GM23338 (cell line): Measurements from ENCODE around the gene AKAP17A. TPM values are rescaled to one million over a fixed set of nuclear protein-coding genes. Genes with fewer than 3 reads are reported as not detected.

Experiments used
- ATAC-seq: fragments of 200-7000 bp; cut with Tn5 transposase; 3 replicates; pipeline ENCODE4 v1.9.1; 2020
- DNase-seq: peaks from one replicate; pipeline ENCODE4 v3.0.0-alpha.2; 2015; ENCODE audit warnings: low spot score
- H2AFZ ChIP-seq: fragments of 200-600 bp; sonication (generic); 2 replicates; pipeline ENCODE4 v1.8.0; 2016; ENCODE audit warnings: antibody characterized with exemption, mild to moderate bottlenecking, moderate library complexity
- H3F3A ChIP-seq: fragments of 200-600 bp; sonication (generic); replicated peaks from 2 replicates; pipeline ENCODE4 v1.8.0; 2017; ENCODE audit warnings: antibody characterized with exemption, mixed run types, low read depth
- H3K27ac ChIP-seq: fragments of 200-600 bp; sonication (generic); 2 replicates; pipeline ENCODE4 v1.6.1; 2016; ENCODE audit warnings: low read depth
- H3K27me3 ChIP-seq: fragments of 200-600 bp; sonication (generic); 2 replicates; pipeline ENCODE4 v1.8.0; 2016; ENCODE audit warnings: mild to moderate bottlenecking, mixed run types, moderate library complexity; ENCODE audit not compliant: insufficient read depth
- H3K36me3 ChIP-seq: fragments of 200-600 bp; sonication (generic); 2 replicates; pipeline ENCODE4 v1.8.0; 2016; ENCODE audit warnings: mild to moderate bottlenecking; ENCODE audit not compliant: insufficient read depth
- H3K4me1 ChIP-seq: fragments of 200-600 bp; sonication (generic); 2 replicates; pipeline ENCODE4 v1.8.0; 2016; ENCODE audit warnings: mild to moderate bottlenecking, moderate library complexity; ENCODE audit not compliant: insufficient read depth
- H3K4me2 ChIP-seq: fragments of 200-600 bp; sonication (generic); 2 replicates; pipeline ENCODE4 v1.7.1; 2017; ENCODE audit warnings: mixed run types
- H3K4me3 ChIP-seq: fragments of 200-600 bp; sonication (generic); 2 replicates; pipeline ENCODE4 v1.6.1; 2016; ENCODE audit warnings: mixed run types
- H3K79me2 ChIP-seq: fragments of 200-600 bp; sonication (generic); replicated peaks from 2 replicates; pipeline ENCODE4 v1.8.0; 2017; ENCODE audit warnings: mild to moderate bottlenecking; ENCODE audit not compliant: insufficient read depth
- H3K9me2 ChIP-seq: fragments of 200-600 bp; sonication (generic); 2 replicates; pipeline ENCODE4 v1.8.0; 2017; ENCODE audit not compliant: insufficient read depth
- H4K20me1 ChIP-seq: fragments of 200-600 bp; sonication (generic); replicated peaks from 2 replicates; pipeline ENCODE4 v1.8.0; 2017; ENCODE audit warnings: mild to moderate bottlenecking; ENCODE audit not compliant: insufficient read depth
- H3K27ac Mint-ChIP-seq: 2 replicates; pipeline ENCODE4 v1.8.0; 2020; ENCODE audit warnings: inconsistent platforms, mild to moderate bottlenecking, moderate library complexity, mixed read lengths
- H3K27me3 Mint-ChIP-seq: 3 replicates; pipeline ENCODE4 v1.8.0; 2022; ENCODE audit warnings: low read depth, mild to moderate bottlenecking, moderate library complexity, mixed read lengths, inconsistent platforms; ENCODE audit not compliant: insufficient read depth, poor library complexity
- H3K36me3 Mint-ChIP-seq: 3 replicates; pipeline ENCODE4 v1.8.0; 2021; ENCODE audit warnings: low read depth, mild to moderate bottlenecking, inconsistent platforms, moderate library complexity, mixed read lengths
- H3K4me1 Mint-ChIP-seq: 3 replicates; pipeline ENCODE4 v1.8.0; 2020; ENCODE audit warnings: mild to moderate bottlenecking, inconsistent platforms, mixed read lengths
- H3K4me3 Mint-ChIP-seq: 3 replicates; pipeline ENCODE4 v1.8.0; 2021; ENCODE audit warnings: moderate library complexity, mild to moderate bottlenecking, inconsistent platforms, mixed read lengths
- H3K9me3 Mint-ChIP-seq: 3 replicates; pipeline ENCODE4 v1.8.0; 2020; ENCODE audit warnings: moderate library complexity, mild to moderate bottlenecking, inconsistent platforms, mixed read lengths
- EZH2 ChIP-seq: fragments of 200-600 bp; sonication (generic); IDR thresholded peaks from one replicate; pipeline ENCODE4 v1.8.0; 2017; ENCODE audit warnings: antibody characterized with exemption, mild to moderate bottlenecking, low read depth; ENCODE audit not compliant: unreplicated experiment
- JUNB ChIP-seq: IDR thresholded peaks from one replicate; pipeline ENCODE4 v1.6.1; 2016; ENCODE audit warnings: antibody characterized with exemption; ENCODE audit not compliant: unreplicated experiment
- NANOG ChIP-seq: IDR thresholded peaks from 2 replicates; pipeline ENCODE4 v1.6.1; 2016; ENCODE audit warnings: antibody characterized with exemption, borderline replicate concordance
- POLR2AphosphoS5 ChIP-seq: IDR thresholded peaks from 2 replicates; pipeline ENCODE4 v1.6.1; 2016; ENCODE audit warnings: antibody characterized with exemption, low read depth
- ZNF114 ChIP-seq: fragments of 250-450 bp; sonication (Bioruptor Pico); IDR thresholded peaks from 2 replicates; pipeline ENCODE4 v1.5.0; 2020; ENCODE audit warnings: mild to moderate bottlenecking, moderate library complexity
- ZNF331 ChIP-seq: fragments of 250-450 bp; sonication (Bioruptor Pico); IDR thresholded peaks from 2 replicates; pipeline ENCODE4 v1.5.0; 2020; ENCODE audit warnings: low read depth, mild to moderate bottlenecking, moderate library complexity
- polyA plus RNA-seq: library from polyadenylated mRNA; unstranded; fragments of >200 nt; fragmentation: Nextera tagmentation; extraction: Ambion mirVana; gene quantifications from 2 replicates; pipeline ENCODE4 v1.2.1, GENCODE V29; 2016
- total RNA-seq: library from RNA; depleted of rRNA; stranded (reverse); fragments of >200 nt; shearing (Covaris generic); gene quantifications from 2 replicates; pipeline ENCODE4 v1.2.3, GENCODE V29; 2014
- TF ChIP-seq, protein P1 (sequence below), 2 experiments: fragments of 200-600 bp in 1 of 2; sonication (generic) in 1 of 2; conservative IDR thresholded peaks; 2 replicates each; pipeline versions ENCODE4 v1.5.1 to v1.6.1; 2016 to 2017; ENCODE audit warnings: antibody characterized with exemption in 2 of 2, low read depth in 2 of 2, mild to moderate bottlenecking in 2 of 2, moderate library complexity in 1 of 2
- TF ChIP-seq, protein P2 (sequence below): IDR thresholded peaks from one replicate; pipeline ENCODE4 v1.6.1; 2018; ENCODE audit warnings: antibody characterized with exemption; ENCODE audit not compliant: unreplicated experiment
- TF ChIP-seq, protein P3 (sequence below): IDR thresholded peaks from 2 replicates; pipeline ENCODE4 v1.6.1; 2016; ENCODE audit warnings: antibody characterized with exemption

The AKAP17A gene
- total and polyA plus RNA-seq, 2 experiments from 2014 or later, result 27.6 to 64.3 TPM

DNA sequence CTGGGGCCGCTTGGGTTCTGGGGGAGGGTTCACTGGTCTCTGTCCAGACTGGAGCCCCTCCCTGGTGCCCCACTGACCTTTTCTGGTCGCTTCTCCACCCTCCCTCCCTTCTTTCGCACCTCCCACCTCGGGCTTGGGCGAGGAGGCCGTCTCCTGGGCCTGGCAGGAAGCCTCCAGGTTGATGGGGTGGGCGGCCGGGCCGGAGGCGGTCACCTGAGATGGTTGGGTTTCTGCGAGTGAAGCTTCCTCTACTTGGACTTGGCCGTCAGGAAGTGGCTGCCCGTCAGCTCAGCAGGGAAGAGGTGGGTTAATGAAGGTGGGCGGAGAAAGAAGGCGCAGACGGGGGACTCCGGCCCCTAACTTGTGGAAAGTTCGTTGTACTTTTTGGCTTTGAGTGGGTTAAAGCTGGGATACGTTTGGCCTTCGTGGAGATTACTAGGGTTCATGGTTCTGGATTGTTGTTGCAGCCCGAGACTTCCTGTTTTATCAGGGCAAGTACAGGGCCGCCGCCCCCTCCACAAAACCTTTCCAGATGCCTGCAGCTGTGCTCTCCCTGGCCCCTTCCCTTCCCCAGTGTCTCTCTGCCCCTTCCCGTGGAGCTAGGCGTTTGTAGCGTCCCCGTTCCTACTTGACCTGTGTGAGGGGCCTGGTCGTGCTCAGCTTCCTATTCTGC is 1.2 kb downstream of the AKAP17A start:
- peaks cover 7% of the 10 kb centered on the region; the same call in 1 of the 2 replicates for H3K4me1 ChIP-seq
- peak overlapping the region; percentile 81 for H3K4me3 ChIP-seq
- TF ChIP-seq, protein P1, sequence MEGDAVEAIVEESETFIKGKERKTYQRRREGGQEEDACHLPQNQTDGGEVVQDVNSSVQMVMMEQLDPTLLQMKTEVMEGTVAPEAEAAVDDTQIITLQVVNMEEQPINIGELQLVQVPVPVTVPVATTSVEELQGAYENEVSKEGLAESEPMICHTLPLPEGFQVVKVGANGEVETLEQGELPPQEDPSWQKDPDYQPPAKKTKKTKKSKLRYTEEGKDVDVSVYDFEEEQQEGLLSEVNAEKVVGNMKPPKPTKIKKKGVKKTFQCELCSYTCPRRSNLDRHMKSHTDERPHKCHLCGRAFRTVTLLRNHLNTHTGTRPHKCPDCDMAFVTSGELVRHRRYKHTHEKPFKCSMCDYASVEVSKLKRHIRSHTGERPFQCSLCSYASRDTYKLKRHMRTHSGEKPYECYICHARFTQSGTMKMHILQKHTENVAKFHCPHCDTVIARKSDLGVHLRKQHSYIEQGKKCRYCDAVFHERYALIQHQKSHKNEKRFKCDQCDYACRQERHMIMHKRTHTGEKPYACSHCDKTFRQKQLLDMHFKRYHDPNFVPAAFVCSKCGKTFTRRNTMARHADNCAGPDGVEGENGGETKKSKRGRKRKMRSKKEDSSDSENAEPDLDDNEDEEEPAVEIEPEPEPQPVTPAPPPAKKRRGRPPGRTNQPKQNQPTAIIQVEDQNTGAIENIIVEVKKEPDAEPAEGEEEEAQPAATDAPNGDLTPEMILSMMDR (conservative IDR thresholded peaks at IDR 0.05; ENCODE audit: low read depth in 2 of 2), result no peak
- TF ChIP-seq EZH2 (no peak), NANOG (no peak)
- peak; percentile 52 for DNase-seq
- no peaks in the 10 kb centered on the region; the same call in 1 of the 2 replicates for H3K36me3 ChIP-seq
- H3K9me2 ChIP-seq, result no peaks in the 10 kb centered on the region
- H3F3A ChIP-seq, result peaks cover 9% of the 10 kb centered on the region
- H3K27me3 Mint-ChIP-seq, result peaks cover 16% of the 10 kb centered on the region
- H3K27me3 ChIP-seq, result no peaks in the 10 kb centered on the region
- H3K4me1 Mint-ChIP-seq, result peaks cover 3% of the 10 kb centered on the region; the same call in 1 of the 3 replicates
- peak overlapping the region; percentile 84 for H3K4me3 Mint-ChIP-seq
- H2AFZ ChIP-seq, result no peak overlapping the region
- H4K20me1 ChIP-seq, result no peaks in the 10 kb centered on the region; the same call in 1 of the 2 replicates
- peak; percentile 31 for ATAC-seq
- H3K4me2 ChIP-seq, result peak overlapping the region; percentile 92
- no peak overlapping the region for H3K27ac Mint-ChIP-seq
- H3K27ac ChIP-seq, result 0 out of 2 replicates have a peak overlapping the region, but pooled peaks have one; percentile 50
- peaks cover 52% of the 10 kb centered on the region for H3K79me2 ChIP-seq
- peaks cover 53% of the 10 kb centered on the region for H3K9me3 Mint-ChIP-seq
- H3K36me3 Mint-ChIP-seq, result peaks cover 40% of the 10 kb centered on the region

DNA sequence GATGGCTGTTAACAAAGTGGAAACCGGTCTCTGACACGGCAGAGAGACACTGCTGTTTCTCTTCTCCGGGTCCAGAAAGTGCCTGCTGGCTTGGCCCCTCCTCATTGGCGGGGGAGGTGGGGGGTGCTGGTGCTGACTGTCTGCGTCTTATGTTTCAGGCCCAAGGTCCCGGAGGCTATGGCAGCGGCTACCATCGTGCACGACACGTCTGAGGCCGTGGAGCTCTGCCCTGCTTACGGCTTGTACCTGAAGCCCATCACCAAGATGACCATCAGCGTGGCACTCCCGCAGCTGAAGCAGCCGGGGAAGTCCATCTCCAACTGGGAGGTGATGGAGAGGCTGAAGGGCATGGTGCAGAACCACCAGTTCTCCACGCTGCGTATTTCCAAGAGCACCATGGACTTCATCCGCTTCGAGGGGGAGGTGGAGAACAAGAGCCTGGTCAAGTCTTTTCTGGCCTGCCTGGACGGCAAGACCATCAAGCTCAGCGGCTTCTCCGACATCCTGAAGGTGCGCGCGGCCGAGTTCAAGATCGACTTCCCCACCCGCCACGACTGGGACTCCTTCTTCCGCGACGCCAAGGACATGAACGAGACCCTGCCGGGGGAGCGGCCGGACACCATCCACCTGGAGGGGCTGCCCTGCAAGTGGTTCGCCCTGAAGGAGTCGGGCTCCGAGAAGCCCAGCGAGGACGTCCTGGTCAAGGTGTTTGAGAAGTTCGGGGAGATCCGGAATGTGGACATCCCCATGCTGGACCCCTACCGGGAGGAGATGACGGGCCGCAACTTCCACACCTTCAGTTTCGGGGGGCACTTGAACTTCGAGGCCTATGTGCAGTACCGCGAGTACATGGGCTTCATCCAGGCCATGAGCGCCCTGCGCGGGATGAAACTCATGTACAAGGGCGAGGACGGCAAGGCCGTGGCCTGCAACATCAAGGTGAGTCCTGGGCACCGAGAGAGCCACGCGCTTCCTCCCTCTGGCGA is 2.2 kb downstream of the AKAP17A start:
- H3K79me2 ChIP-seq, result peaks cover 52% of the 10 kb centered on the region
- Mint-ChIP-seq H3K9me3 (peaks cover 57% of the 10 kb centered on the region), H3K4me1 (peaks cover 3% of the 10 kb centered on the region; the same call in 1 of the 3 replicates), H3K4me3 (peak overlapping the region; percentile 84), H3K27me3 (peaks cover 16% of the 10 kb centered on the region), H3K27ac (no peak overlapping the region), H3K36me3 (peaks cover 43% of the 10 kb centered on the region)
- peak overlapping the region; percentile 92 for H3K4me2 ChIP-seq
- ATAC-seq (no peak), DNase-seq (no peak)
- H4K20me1 ChIP-seq, result no peaks in the 10 kb centered on the region; the same call in 1 of the 2 replicates
- TF ChIP-seq, protein P2, sequence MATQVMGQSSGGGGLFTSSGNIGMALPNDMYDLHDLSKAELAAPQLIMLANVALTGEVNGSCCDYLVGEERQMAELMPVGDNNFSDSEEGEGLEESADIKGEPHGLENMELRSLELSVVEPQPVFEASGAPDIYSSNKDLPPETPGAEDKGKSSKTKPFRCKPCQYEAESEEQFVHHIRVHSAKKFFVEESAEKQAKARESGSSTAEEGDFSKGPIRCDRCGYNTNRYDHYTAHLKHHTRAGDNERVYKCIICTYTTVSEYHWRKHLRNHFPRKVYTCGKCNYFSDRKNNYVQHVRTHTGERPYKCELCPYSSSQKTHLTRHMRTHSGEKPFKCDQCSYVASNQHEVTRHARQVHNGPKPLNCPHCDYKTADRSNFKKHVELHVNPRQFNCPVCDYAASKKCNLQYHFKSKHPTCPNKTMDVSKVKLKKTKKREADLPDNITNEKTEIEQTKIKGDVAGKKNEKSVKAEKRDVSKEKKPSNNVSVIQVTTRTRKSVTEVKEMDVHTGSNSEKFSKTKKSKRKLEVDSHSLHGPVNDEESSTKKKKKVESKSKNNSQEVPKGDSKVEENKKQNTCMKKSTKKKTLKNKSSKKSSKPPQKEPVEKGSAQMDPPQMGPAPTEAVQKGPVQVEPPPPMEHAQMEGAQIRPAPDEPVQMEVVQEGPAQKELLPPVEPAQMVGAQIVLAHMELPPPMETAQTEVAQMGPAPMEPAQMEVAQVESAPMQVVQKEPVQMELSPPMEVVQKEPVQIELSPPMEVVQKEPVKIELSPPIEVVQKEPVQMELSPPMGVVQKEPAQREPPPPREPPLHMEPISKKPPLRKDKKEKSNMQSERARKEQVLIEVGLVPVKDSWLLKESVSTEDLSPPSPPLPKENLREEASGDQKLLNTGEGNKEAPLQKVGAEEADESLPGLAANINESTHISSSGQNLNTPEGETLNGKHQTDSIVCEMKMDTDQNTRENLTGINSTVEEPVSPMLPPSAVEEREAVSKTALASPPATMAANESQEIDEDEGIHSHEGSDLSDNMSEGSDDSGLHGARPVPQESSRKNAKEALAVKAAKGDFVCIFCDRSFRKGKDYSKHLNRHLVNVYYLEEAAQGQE, result no peak
- TF ChIP-seq, protein P3, sequence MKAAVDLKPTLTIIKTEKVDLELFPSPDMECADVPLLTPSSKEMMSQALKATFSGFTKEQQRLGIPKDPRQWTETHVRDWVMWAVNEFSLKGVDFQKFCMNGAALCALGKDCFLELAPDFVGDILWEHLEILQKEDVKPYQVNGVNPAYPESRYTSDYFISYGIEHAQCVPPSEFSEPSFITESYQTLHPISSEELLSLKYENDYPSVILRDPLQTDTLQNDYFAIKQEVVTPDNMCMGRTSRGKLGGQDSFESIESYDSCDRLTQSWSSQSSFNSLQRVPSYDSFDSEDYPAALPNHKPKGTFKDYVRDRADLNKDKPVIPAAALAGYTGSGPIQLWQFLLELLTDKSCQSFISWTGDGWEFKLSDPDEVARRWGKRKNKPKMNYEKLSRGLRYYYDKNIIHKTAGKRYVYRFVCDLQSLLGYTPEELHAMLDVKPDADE, result no peak
- TF ChIP-seq POLR2AphosphoS5, result no peak
- no peak for TF ChIP-seq ZNF114 (CRISPR knock-in tag)
- no peak for TF ChIP-seq JUNB
- no peak for TF ChIP-seq ZNF331 (CRISPR knock-in tag)
- TF ChIP-seq NANOG, result no peak
- H3K4me3 ChIP-seq, result peak overlapping the region; percentile 81
- no peaks in the 10 kb centered on the region for H3K27me3 ChIP-seq
- H3K4me1 ChIP-seq, result peaks cover 7% of the 10 kb centered on the region; the same call in 1 of the 2 replicates
- H3K27ac ChIP-seq, result no peak overlapping the region
- H3F3A ChIP-seq, result peaks cover 9% of the 10 kb centered on the region
- no peaks in the 10 kb centered on the region for H3K9me2 ChIP-seq
- no peaks in the 10 kb centered on the region; the same call in 1 of the 2 replicates for H3K36me3 ChIP-seq
- H2AFZ ChIP-seq, result no peak overlapping the region
